Heart right ventricle (tissue), 16 donors: ENCODE measurements around the gene ZWILCH. TPM values are rescaled to one million over a fixed set of nuclear protein-coding genes. Genes with fewer than 3 reads are reported as not detected.

Source experiments
- ATAC-seq, 8 donors: fragments of 200-7000 bp; cut with Tn5 transposase; one replicate each; pipeline ENCODE4 v1.9.1; 2020; ENCODE audit warnings: mild to moderate bottlenecking in 8 of 8, moderate library complexity in 8 of 8, moderate number of reproducible peaks in 1 of 8
- DNase-seq, 2 donors: peaks; one replicate each; pipeline ENCODE4 v3.0.0-alpha.2; 2020
- H3K27ac ChIP-seq, 10 donors: fragments of 200-600 bp; sonication (generic) in 2 of 10; one replicate each; pipeline versions ENCODE4 v1.5.0 to v1.8.0; 2020 to 2022; ENCODE audit warnings: mild to moderate bottlenecking in 3 of 10
- H3K27me3 ChIP-seq, 7 donors: fragments of 200-600 bp; one replicate each; pipeline ENCODE4 v1.8.0; 2021 to 2022; ENCODE audit warnings: mild to moderate bottlenecking in 2 of 7
- H3K36me3 ChIP-seq, 9 donors: fragments of 200-600 bp; sonication (generic) in 1 of 9; one replicate each; pipeline versions ENCODE4 v1.5.0 to v1.8.0; 2020 to 2022; ENCODE audit warnings: mild to moderate bottlenecking in 2 of 9
- H3K4me1 ChIP-seq, 9 donors: fragments of 200-600 bp; sonication (generic) in 1 of 9; one replicate each; pipeline versions ENCODE4 v1.5.0 to v1.8.0; 2020 to 2022; ENCODE audit warnings: mild to moderate bottlenecking in 4 of 9
- H3K4me3 ChIP-seq, 10 donors: fragments of 200-600 bp; sonication (generic) in 2 of 10; one replicate each; pipeline versions ENCODE4 v1.5.0 to v1.8.0; 2020 to 2022; ENCODE audit warnings: mild to moderate bottlenecking in 7 of 10, moderate library complexity in 2 of 10
- H3K9me3 ChIP-seq, 11 donors: fragments of 200-600 bp in 10 of 11; sonication (generic) in 2 of 11; one replicate each; pipeline versions ENCODE4 v1.5.0 to v1.8.0; 2013 to 2022; ENCODE audit warnings: mild to moderate bottlenecking in 2 of 11, control low read depth in 1 of 11, moderate library complexity in 1 of 11
- WGBS, 2 donors: extraction: QIAGEN DNeasy Blood & Tissue Kit; methylation state at CpG; one replicate each; pipeline ENCODE4 v1.1.7; 2013; ENCODE audit warnings: inconsistent platforms in 1 of 2; 5-methylcytosine and 5-hydroxymethylcytosine counted together
- intact Hi-C, 10 donors: fragments of 100-400 bp; cut with DNase I; formaldehyde crosslinking; loops; one replicate each; pipeline versions ENCODE4 v1.11.1 to v1.14.2; 2022
- polyA plus RNA-seq, 2 donors: library from polyadenylated mRNA; stranded (reverse); fragments of 200-250 nt; gene quantifications; one replicate each; pipeline ENCODE4 v1.2.3, GENCODE V29; 2013
- total RNA-seq, 10 donors: library from RNA; stranded (reverse); fragmentation: NEBNext Ultra II Directional in 3 of 10; extraction: Animal tissue kit (Norgen Biotek cat#: 25700) in 3 of 10; gene quantifications; one replicate each; pipeline versions ENCODE4 v1.2.1 to v1.2.4, GENCODE V29; 2021 to 2023
- TF ChIP-seq, protein P1 (sequence below), 9 donors: fragments of 200-600 bp; sonication (generic) in 2 of 9; IDR thresholded peaks; one replicate each; pipeline versions ENCODE4 v1.5.0 to v1.8.0; 2021 to 2022; ENCODE audit warnings: antibody characterized with exemption in 9 of 9, mild to moderate bottlenecking in 5 of 9, moderate library complexity in 1 of 9
- donor health status: Arrhythmogenic right ventricular cardiomyopathy.
- donor health status: ischemic (EF 13 %, LVEDD 7.1; RV severe dilation, severe dysfunction).
- donor health status: healthy with polysubstance abuse.
- donor health status: DM: no; HTN: yes; CAD: no.
- donor health status: DM: no; HTN: no; CAD: no.
- donor health status: ischemic (EF 25% LVEDD 6.9; RV normal size, moderate dysfunction).
- donor health status: ischemic (EF 25% LVEDD 5.7; RV mildly dilated, moderate dysfunction).
- donor health status: healthy.
- donor health status: DM: yes; HTN: yes; CAD: no.
- donor health status: Ischemic cardiomyopathy.
- donor health status: ischemic (EF 35%, LVEDD 5.7; RV mildly dilated, moderate dysfunction).
- donor health status: nonischemic (EF 11% LVEDD 7.7; RV severe dilation, severe dysfunction).
- donor health status: DM: yes; HTN: yes; CAD: no.
- donor health status: PGD.
- donor health status: ischemic (EF 29% LVEDD 5.4; RV normal size, mild dysfunction).
- donor health status: nonischemic (EF 23%, LVEDD 6.1; RV moderate dilation, normal function).

ZWILCH gene
- total and polyA plus RNA-seq, 12 donors, result 1.5 to 6.6 (median 2.3) TPM

DNA sequence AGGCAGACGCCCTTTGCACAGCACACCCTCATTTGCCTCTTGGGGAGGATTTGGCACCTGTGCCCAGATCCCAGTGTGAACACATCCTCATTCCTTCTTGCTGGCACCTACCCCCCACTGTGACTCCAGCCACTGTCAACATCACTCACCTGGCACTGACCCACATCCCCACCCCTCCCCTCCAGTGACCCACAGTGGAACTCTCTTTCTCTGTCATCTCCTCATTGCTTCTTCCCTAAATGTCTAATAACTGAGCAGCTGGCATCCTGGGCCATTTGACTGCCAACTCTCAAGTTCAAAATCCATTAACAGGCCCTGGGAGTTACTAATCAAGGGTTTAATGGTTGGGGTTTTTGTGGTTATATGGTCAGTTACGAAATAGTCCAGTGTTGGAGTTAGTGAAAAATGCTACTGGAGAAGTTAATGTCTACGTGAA lies 22.0 kb upstream of the ZWILCH start:
- Histone ChIP-seq H3K36me3 (peaks cover 0 to 66% (median 7%) of the 10 kb centered on the region in 9 donors), H3K4me3 (no peak overlapping the region), H3K27ac (no peak overlapping the region), H3K9me3 (no peaks in the 10 kb centered on the region), H3K27me3 (no peaks in the 10 kb centered on the region), H3K4me1 (peaks cover 0 to 14% (median 0%) of the 10 kb centered on the region in 9 donors)
- intact Hi-C loops, result loop anchor here in 1 of 10 donors (10.0 kb wide), 1 partner anchor 78 kb away; no protein-coding TSS in a partner anchor
- 87 to 90% methylated on average over 3 of the region's 3 CpGs for WGBS, 2 donors
- DNase-seq (no peak), ATAC-seq (peak in 3 of 8 donors; percentile 15 to 76 (median 54))
- TF ChIP-seq, protein P1, sequence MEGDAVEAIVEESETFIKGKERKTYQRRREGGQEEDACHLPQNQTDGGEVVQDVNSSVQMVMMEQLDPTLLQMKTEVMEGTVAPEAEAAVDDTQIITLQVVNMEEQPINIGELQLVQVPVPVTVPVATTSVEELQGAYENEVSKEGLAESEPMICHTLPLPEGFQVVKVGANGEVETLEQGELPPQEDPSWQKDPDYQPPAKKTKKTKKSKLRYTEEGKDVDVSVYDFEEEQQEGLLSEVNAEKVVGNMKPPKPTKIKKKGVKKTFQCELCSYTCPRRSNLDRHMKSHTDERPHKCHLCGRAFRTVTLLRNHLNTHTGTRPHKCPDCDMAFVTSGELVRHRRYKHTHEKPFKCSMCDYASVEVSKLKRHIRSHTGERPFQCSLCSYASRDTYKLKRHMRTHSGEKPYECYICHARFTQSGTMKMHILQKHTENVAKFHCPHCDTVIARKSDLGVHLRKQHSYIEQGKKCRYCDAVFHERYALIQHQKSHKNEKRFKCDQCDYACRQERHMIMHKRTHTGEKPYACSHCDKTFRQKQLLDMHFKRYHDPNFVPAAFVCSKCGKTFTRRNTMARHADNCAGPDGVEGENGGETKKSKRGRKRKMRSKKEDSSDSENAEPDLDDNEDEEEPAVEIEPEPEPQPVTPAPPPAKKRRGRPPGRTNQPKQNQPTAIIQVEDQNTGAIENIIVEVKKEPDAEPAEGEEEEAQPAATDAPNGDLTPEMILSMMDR (IDR thresholded peaks at IDR 0.05), result no peak

DNA sequence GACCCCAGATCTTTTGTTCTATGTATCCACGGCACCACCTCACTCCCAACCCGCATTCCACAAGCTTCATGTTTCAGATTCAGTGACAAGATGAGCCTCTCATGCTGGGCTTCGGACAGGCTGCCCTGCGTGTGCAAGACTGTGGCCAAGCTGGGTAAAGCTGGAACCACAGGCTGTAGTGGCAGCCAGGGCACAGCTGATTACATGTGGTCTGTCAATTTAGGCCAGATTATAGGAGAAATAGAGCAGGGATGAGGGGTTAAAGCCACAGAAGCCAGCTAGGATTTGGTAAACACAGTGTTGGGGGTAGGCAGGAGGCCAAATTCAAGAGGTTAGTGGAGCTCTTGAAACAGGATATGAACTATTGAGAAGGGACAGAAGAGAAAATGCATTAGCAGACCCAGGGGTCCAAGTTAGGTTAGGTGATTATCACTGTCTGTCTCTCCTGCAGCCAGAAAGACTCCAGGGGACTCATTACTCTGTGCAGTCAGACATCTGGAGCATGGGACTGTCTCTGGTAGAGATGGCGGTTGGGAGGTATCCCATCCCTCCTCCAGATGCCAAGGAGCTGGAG lies 20.5 kb upstream of the ZWILCH start:
- H3K36me3 ChIP-seq, result peaks cover 0 to 81% (median 8%) of the 10 kb centered on the region in 9 donors
- TF ChIP-seq, protein P1 (IDR thresholded peaks at IDR 0.05), result no peak
- H3K9me3 ChIP-seq, result no peaks in the 10 kb centered on the region
- peaks cover 0 to 16% (median 7%) of the 10 kb centered on the region in 9 donors for H3K4me1 ChIP-seq
- H3K27me3 ChIP-seq, result no peaks in the 10 kb centered on the region
- WGBS, 2 donors, result 93 to 97% methylated on average over 5 of the region's 5 CpGs
- H3K27ac ChIP-seq, result no peak overlapping the region
- no peak overlapping the region for H3K4me3 ChIP-seq
- DNase-seq (no peak), ATAC-seq (no peak)
- intact Hi-C loops, result loop anchor here in 1 of 10 donors (10.0 kb wide), 1 partner anchor 80 kb away; no protein-coding TSS in a partner anchor

DNA sequence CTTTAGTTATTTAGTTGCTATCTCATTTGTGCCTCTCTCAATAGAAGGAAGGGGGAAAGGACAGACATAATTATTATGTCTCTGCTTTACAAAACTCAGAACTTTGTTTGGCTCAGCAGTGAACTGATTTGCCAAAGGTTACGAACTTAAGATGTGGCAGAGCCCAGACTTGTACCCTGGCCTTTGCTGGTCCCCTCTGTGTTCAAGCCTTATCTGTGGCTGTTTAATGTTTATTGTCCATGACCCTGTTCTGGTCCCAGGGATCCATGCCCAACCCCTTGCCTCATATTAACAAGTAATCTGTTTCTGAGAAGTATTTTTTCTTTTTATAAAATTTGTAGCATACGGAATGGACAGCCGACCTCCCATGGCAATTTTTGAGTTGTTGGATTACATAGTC lies 18.2 kb upstream of the ZWILCH start:
- ATAC-seq (no peak), DNase-seq (no peak)
- Histone ChIP-seq H3K27ac (no peak overlapping the region), H3K4me1 (peaks cover 0 to 22% (median 8%) of the 10 kb centered on the region in 9 donors), H3K4me3 (no peak overlapping the region), H3K27me3 (no peaks in the 10 kb centered on the region), H3K9me3 (no peaks in the 10 kb centered on the region), H3K36me3 (peaks cover 0 to 92% (median 13%) of the 10 kb centered on the region in 9 donors)
- intact Hi-C loops, result loop anchor here in 1 of 10 donors (10.0 kb wide), 1 partner anchor 82 kb away; no protein-coding TSS in a partner anchor
- WGBS, 2 donors, result 92 to 100% methylated on average over 3 of the region's 3 CpGs
- TF ChIP-seq, protein P1 (IDR thresholded peaks at IDR 0.05), result no peak

DNA sequence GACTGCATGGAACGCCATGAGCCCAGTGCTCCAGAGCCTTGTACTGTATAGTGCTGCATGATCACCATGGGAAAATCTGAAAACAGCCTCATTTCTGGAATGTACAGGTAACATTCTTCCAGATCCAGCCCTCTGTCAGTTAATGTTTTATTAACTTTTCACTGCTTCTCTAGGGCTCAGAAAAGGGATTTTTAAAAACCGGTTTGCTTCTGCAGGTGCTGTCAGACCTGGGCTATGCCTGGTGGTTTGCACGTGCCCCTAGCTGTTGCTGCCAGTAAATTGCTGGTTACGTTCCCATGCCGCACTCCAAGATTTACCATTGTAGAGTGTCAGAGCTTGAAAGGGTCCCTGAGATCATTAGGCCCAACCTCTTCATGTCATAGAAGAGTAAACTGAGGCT lies 16.6 kb upstream of the ZWILCH start:
- ATAC-seq (no peak), DNase-seq (no peak)
- Histone ChIP-seq H3K9me3 (no peaks in the 10 kb centered on the region), H3K27ac (no peak overlapping the region), H3K4me3 (no peak overlapping the region), H3K4me1 (peaks cover 0 to 13% (median 5%) of the 10 kb centered on the region in 9 donors), H3K27me3 (no peaks in the 10 kb centered on the region), H3K36me3 (peaks cover 0 to 93% (median 13%) of the 10 kb centered on the region in 9 donors)
- 95 to 97% methylated on average over 5 of the region's 5 CpGs for WGBS, 2 donors
- TF ChIP-seq, protein P1 (IDR thresholded peaks at IDR 0.05), result no peak
- intact Hi-C loops, result loop anchor here in 1 of 10 donors (10.0 kb wide), 1 partner anchor 84 kb away; no protein-coding TSS in a partner anchor
